Epithelial cell of esophagus (primary cell): ENCODE measurements around the gene TMTC2.

Source experiments
- DNase-seq: peaks from one replicate; pipeline ENCODE4 v3.0.0; 2010; ENCODE audit warnings: low read depth
- H3K4me3 ChIP-seq: 2 replicates; pipeline ENCODE4 v1.5.1; 2011; ENCODE audit warnings: mild to moderate bottlenecking, low read length, control low read depth
- TF ChIP-seq, protein P1 (sequence below): IDR thresholded peaks from 2 replicates; pipeline ENCODE4 v1.5.1; 2011; ENCODE audit warnings: low read depth, mild to moderate bottlenecking, low read length, control low read depth, inconsistent platforms; ENCODE audit not compliant: insufficient read depth; ENCODE audit errors: missing control alignments

Gene TMTC2

GRCh38 chr12:82688596-82688995, 1.9 kb downstream of the TMTC2 start:
- H3K4me3 ChIP-seq = no peak overlapping the region
- TF ChIP-seq, protein P1, sequence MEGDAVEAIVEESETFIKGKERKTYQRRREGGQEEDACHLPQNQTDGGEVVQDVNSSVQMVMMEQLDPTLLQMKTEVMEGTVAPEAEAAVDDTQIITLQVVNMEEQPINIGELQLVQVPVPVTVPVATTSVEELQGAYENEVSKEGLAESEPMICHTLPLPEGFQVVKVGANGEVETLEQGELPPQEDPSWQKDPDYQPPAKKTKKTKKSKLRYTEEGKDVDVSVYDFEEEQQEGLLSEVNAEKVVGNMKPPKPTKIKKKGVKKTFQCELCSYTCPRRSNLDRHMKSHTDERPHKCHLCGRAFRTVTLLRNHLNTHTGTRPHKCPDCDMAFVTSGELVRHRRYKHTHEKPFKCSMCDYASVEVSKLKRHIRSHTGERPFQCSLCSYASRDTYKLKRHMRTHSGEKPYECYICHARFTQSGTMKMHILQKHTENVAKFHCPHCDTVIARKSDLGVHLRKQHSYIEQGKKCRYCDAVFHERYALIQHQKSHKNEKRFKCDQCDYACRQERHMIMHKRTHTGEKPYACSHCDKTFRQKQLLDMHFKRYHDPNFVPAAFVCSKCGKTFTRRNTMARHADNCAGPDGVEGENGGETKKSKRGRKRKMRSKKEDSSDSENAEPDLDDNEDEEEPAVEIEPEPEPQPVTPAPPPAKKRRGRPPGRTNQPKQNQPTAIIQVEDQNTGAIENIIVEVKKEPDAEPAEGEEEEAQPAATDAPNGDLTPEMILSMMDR = no peak
- no peak for DNase-seq

- DNase-seq = no peak
- TF ChIP-seq, protein P1 = no peak
- H3K4me3 ChIP-seq = no peak overlapping the region
Observed at GRCh38 chr12:82690006-82690405, 3.3 kb downstream of the TMTC2 start.

DNA sequence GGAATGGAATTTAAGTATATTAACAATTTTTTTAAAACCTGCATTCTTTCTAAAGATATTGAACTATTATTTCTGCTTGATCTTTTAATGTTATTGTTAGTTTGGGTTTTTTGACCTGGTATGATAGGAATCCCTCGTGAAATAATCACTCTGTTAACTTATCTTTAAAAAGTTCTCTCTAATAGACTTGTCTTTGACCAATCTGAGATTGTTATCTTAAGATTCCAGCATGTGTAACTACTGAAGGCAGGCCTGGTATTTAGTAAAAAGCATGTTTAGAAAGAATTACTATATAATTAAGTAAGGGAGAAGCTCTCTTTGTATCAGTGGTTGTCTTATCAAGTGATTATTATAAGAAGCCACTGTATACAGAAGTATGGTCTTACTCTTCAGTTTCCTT, 4.8 kb downstream of the TMTC2 start:
- TF ChIP-seq, protein P1 = no peak
- no peak for DNase-seq
- H3K4me3 ChIP-seq = no peak overlapping the region

DNA sequence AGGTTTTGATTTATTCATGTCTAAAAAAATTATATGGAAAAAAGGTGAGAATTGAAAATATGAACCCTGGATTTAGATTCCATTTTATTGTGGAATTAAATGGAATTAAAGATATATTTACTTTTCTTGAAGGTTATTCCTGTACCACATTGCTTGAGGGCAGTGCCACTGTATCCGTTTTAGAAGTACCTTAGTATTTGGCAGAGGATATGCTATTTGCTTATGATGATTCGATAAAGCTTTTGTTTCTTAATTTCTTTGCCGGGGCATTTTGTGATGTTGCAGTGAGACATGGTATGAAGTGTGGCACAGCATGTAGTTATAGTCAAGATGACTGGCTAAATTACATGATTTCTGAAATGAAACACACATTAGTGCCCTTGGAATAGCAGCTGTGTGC, 7.6 kb downstream of the TMTC2 start:
- DNase-seq = no peak
- H3K4me3 ChIP-seq = no peak overlapping the region
- TF ChIP-seq, protein P1 = no peak

- DNase-seq = no peak
- no peak overlapping the region for H3K4me3 ChIP-seq
- TF ChIP-seq, protein P1 = no peak
Observed at GRCh38 chr12:82694970-82695369, 8.3 kb downstream of the TMTC2 start.

GRCh38 chr12:82695531-82695930, 8.8 kb downstream of the TMTC2 start:
- no peak overlapping the region for H3K4me3 ChIP-seq
- DNase-seq = no peak
- TF ChIP-seq, protein P1 = no peak

DNA sequence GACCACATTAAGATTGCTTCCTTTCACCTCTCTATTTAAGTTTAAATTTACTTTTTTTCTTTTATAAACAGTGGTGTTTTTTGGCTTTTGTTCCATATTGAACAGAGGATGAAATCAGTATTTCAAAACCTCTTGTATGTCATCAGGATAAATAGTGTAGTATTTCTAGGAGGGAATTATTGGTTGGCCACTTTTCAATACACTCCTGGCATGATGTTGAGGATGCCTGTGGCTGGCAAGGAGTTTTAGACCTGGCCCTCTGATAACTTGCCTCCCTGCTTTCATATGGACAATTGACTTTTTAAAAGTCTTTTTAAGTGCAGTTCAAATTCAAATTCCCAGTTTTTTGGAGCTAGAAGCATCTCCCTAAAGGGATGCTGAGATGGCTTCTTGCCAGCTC, 9.8 kb downstream of the TMTC2 start:
- no peak overlapping the region for H3K4me3 ChIP-seq
- TF ChIP-seq, protein P1 = no peak
- DNase-seq = no peak
